ENCODE data around the gene BCAN. TPM values are rescaled to one million over a fixed set of nuclear protein-coding genes. Genes with fewer than 3 reads are reported as not detected.

The BCAN gene, protein sequence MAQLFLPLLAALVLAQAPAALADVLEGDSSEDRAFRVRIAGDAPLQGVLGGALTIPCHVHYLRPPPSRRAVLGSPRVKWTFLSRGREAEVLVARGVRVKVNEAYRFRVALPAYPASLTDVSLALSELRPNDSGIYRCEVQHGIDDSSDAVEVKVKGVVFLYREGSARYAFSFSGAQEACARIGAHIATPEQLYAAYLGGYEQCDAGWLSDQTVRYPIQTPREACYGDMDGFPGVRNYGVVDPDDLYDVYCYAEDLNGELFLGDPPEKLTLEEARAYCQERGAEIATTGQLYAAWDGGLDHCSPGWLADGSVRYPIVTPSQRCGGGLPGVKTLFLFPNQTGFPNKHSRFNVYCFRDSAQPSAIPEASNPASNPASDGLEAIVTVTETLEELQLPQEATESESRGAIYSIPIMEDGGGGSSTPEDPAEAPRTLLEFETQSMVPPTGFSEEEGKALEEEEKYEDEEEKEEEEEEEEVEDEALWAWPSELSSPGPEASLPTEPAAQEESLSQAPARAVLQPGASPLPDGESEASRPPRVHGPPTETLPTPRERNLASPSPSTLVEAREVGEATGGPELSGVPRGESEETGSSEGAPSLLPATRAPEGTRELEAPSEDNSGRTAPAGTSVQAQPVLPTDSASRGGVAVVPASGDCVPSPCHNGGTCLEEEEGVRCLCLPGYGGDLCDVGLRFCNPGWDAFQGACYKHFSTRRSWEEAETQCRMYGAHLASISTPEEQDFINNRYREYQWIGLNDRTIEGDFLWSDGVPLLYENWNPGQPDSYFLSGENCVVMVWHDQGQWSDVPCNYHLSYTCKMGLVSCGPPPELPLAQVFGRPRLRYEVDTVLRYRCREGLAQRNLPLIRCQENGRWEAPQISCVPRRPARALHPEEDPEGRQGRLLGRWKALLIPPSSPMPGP
- total RNA-seq: not detected

DNA sequence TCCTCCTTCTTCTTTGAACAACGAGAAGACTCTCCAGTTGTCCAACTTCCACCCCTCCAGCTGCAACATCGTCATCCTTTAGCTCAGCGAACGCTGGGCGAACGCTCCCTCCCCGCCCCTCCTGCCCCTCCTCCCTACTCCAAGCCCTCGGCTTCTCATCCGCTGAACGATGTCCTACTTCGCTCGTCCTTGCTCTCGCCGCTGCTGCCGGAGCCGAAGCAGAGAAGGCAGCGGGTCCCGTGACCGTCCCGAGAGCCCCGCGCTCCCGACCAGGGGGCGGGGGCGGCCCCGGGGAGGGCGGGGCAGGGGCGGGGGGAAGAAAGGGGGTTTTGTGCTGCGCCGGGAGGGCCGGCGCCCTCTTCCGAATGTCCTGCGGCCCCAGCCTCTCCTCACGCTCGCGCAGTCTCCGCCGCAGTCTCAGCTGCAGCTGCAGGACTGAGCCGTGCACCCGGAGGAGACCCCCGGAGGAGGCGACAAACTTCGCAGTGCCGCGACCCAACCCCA, at the start of gene BCAN:
Gene BCAN (plus strand): TSS at position 357 of the 504 bp plus-strand sequence. CDS start 3,938 bp downstream, outside the sequence.
- peak within 1 kb of the TSS in 3 of 4 donors; percentile 8 to 62 (median 41) for H3K4me3 ChIP-seq
- no peak for TF ChIP-seq POLR2A (IDR thresholded peaks at IDR 0.05)
- TF ChIP-seq, protein P1, sequence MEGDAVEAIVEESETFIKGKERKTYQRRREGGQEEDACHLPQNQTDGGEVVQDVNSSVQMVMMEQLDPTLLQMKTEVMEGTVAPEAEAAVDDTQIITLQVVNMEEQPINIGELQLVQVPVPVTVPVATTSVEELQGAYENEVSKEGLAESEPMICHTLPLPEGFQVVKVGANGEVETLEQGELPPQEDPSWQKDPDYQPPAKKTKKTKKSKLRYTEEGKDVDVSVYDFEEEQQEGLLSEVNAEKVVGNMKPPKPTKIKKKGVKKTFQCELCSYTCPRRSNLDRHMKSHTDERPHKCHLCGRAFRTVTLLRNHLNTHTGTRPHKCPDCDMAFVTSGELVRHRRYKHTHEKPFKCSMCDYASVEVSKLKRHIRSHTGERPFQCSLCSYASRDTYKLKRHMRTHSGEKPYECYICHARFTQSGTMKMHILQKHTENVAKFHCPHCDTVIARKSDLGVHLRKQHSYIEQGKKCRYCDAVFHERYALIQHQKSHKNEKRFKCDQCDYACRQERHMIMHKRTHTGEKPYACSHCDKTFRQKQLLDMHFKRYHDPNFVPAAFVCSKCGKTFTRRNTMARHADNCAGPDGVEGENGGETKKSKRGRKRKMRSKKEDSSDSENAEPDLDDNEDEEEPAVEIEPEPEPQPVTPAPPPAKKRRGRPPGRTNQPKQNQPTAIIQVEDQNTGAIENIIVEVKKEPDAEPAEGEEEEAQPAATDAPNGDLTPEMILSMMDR (IDR thresholded peaks at IDR 0.05): no peak
- peaks cover 7 to 15% (median 11%) of the 10 kb centered on the region in 3 donors for H3K4me1 ChIP-seq
- H3K27ac ChIP-seq: no peak within 1 kb of the TSS
- peaks cover 11 to 100% (median 28%) of the 10 kb centered on the region in 4 donors for H3K27me3 ChIP-seq
- no peak for DNase-seq
- no peaks in the 10 kb centered on the region for H3K36me3 ChIP-seq
- no peaks in the 10 kb centered on the region for H3K9me3 ChIP-seq
- WGBS, 2 donors: 0 to 1% methylated on average over 9 to 10 of the region's 46 CpGs
- intact Hi-C loops (cut with DNase I): no loop called here

DNA sequence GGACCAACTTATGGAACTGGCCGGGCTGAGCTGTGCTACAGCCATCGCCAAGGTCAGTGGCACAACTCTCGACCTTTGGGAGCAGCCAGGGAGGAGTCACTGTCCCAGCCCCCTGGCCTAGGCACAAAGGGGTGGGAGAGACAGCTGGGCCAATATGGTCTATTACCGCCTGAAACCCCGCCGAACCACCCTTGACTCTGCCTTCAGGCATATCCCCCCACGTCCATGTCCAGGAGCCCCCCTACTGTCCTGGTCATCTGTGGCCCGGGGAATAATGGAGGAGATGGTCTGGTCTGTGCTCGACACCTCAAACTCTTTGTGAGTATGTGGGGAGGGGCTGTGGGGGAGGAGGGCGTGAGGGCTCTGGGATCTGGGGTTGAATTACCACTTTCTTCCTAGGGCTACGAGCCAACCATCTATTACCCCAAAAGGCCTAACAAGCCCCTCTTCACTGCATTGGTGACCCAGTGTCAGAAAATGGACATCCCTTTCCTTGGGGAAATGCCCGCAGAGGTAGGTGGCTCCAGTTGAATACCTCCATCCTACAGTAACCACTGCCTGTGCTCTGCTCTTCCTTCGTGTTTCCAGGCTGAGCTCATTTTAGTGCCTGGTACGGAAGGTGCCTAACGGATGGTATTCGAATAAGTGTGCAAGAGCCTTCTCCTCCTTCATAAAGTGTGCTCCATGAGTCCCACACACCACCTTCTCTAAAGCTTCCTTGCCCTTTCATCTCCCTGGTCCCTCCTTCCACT, 49.6 kb upstream of the BCAN start:
- 38 to 72% methylated on average over 5 to 14 of the region's 16 CpGs for WGBS, 2 donors
- Histone ChIP-seq H3K4me1 (peaks cover 5 to 24% (median 15%) of the 10 kb centered on the region in 3 donors), H3K27ac (peak overlapping the region; percentile 83 to 90 (median 88)), H3K4me3 (peak overlapping the region; percentile 63 to 95 (median 75)), H3K27me3 (no peaks in the 10 kb centered on the region), H3K9me3 (no peaks in the 10 kb centered on the region), H3K36me3 (peaks cover 7 to 46% (median 9%) of the 10 kb centered on the region in 3 donors)
- TF ChIP-seq, protein P1 (IDR thresholded peaks at IDR 0.05): no peak
- TF ChIP-seq POLR2A (IDR thresholded peaks at IDR 0.05): no peak
- no peak for DNase-seq
- intact Hi-C loops (cut with DNase I): no loop called here

DNA sequence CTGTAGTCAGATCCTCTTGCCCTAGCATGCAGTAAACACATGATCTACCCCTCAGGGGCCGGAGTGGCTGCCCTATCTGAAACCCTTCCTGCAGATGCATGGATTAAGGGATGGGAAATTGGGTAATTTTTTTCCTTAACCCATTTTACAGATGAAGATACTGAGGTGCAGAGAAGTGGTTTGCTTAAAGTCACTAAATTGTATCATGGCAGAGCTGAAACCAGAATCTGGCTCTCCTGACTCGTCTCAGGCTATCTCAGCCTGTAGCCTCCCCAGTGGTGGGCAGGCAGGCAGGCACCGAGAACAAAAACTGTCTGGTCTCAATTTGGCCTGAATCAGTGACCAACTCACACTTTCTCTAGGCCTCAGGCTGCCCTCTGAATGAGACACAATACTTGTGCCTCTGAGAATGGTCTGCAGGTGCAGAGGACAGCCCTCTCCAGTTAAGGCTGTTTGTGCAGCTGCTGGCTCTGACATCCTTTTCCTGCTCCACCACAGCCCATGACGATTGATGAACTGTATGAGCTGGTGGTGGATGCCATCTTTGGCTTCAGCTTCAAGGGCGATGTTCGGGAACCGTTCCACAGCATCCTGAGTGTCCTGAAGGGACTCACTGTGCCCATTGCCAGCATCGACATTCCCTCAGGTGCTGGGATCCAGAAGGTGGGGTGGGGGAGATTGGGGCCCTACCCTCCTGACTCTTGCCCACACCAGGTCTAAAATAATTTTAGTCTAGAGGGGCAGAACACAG, 48.8 kb upstream of the BCAN start:
- no peak for DNase-seq
- Histone ChIP-seq H3K27ac (peak overlapping the region in 1 of 4 donors; percentile 90), H3K4me1 (peaks cover 5 to 24% (median 15%) of the 10 kb centered on the region in 3 donors), H3K36me3 (peaks cover 7 to 54% (median 9%) of the 10 kb centered on the region in 3 donors), H3K9me3 (no peaks in the 10 kb centered on the region), H3K4me3 (no peak overlapping the region), H3K27me3 (no peaks in the 10 kb centered on the region)
- intact Hi-C loops (cut with DNase I): no loop called here
- WGBS, 2 donors: 51 to 54% methylated on average over 4 to 6 of the region's 8 CpGs
- TF ChIP-seq, protein P1 (IDR thresholded peaks at IDR 0.05): no peak
- no peak for TF ChIP-seq POLR2A (IDR thresholded peaks at IDR 0.05)

DNA sequence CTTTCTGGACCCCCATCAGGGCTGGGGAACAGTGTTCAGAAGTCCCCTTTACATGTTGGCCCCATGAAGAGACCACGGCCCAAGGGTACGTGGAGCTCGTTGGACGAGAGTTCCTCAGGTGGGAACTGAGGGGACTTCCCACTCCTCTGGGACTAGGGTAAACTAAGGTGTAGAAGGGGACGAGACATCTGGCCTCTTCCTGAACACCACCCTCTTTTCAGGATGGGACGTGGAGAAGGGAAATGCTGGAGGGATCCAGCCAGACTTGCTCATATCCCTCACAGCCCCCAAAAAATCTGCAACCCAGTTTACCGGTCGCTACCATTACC, 48.3 kb upstream of the BCAN start:
- Histone ChIP-seq H3K9me3 (no peaks in the 10 kb centered on the region), H3K27ac (no peak overlapping the region), H3K27me3 (no peaks in the 10 kb centered on the region), H3K4me1 (peaks cover 5 to 24% (median 15%) of the 10 kb centered on the region in 3 donors), H3K36me3 (peaks cover 7 to 59% (median 9%) of the 10 kb centered on the region in 3 donors), H3K4me3 (no peak overlapping the region)
- TF ChIP-seq, protein P1 (IDR thresholded peaks at IDR 0.05): no peak
- TF ChIP-seq POLR2A (IDR thresholded peaks at IDR 0.05): no peak
- intact Hi-C loops (cut with DNase I): no loop called here
- no peak for DNase-seq
- WGBS, 2 donors: 76% methylated on average over 8 of the region's 8 CpGs; no CpG with 5 or more reads in 1 of the 2 donors
